HTERT RPE-1 (cell line): Measurements from ENCODE around the gene SRRM2.

Source experiments
- in situ Hi-C: fragments of 300-500 bp; cut with MboI; formaldehyde crosslinking; loops from 4 replicates; pipeline ENCODE4 v1.14.3; 2020; ENCODE audit warnings: low sequenced_read_pairs

The SRRM2 gene

GRCh38 chr16:2752035-2752849, at the start of gene SRRM2:
Gene SRRM2 (plus strand): TSS chr16:2752638. CDS start chr16:2756365, 3,727 bp downstream.
- in situ Hi-C loops = no loop called here

- in situ Hi-C loops = no loop called here
Measured at GRCh38 chr16:2702871-2703745, 49.3 kb upstream of the SRRM2 start.

- in situ Hi-C loops = no loop called here
Measured at GRCh38 chr16:2704166-2704982, 48.1 kb upstream of the SRRM2 start.

- in situ Hi-C loops = no loop called here
Measured at GRCh38 chr16:2704983-2705275, 47.5 kb upstream of the SRRM2 start.

- in situ Hi-C loops = no loop called here
Measured at GRCh38 chr16:2705351-2705750, 47.1 kb upstream of the SRRM2 start.

GRCh38 chr16:2706085-2706484, 46.4 kb upstream of the SRRM2 start:
- in situ Hi-C loops = no loop called here

GRCh38 chr16:2706611-2707311, 45.7 kb upstream of the SRRM2 start:
- in situ Hi-C loops = no loop called here

- in situ Hi-C loops = no loop called here
Measured at GRCh38 chr16:2707368-2708289, 44.8 kb upstream of the SRRM2 start.

GRCh38 chr16:2708290-2708639, 44.2 kb upstream of the SRRM2 start:
- in situ Hi-C loops = no loop called here

- in situ Hi-C loops = no loop called here
Measured at GRCh38 chr16:2708955-2709587, 43.4 kb upstream of the SRRM2 start.

GRCh38 chr16:2709588-2709984, 42.9 kb upstream of the SRRM2 start:
- in situ Hi-C loops = no loop called here

- in situ Hi-C loops = no loop called here
Measured at GRCh38 chr16:2710021-2710710, 42.3 kb upstream of the SRRM2 start.

GRCh38 chr16:2710711-2711231, 41.7 kb upstream of the SRRM2 start:
- in situ Hi-C loops = no loop called here

GRCh38 chr16:2711370-2712062, 40.9 kb upstream of the SRRM2 start:
- in situ Hi-C loops = no loop called here

GRCh38 chr16:2712063-2712441, 40.4 kb upstream of the SRRM2 start:
- in situ Hi-C loops = no loop called here

GRCh38 chr16:2712546-2712945, 39.9 kb upstream of the SRRM2 start:
- in situ Hi-C loops = no loop called here

- in situ Hi-C loops = no loop called here
Measured at GRCh38 chr16:2713523-2713922, 38.9 kb upstream of the SRRM2 start.
